ENCODE measurements around the gene NFASC. TPM values are rescaled to one million over a fixed set of nuclear protein-coding genes. Genes with fewer than 3 reads are reported as not detected.

NFASC gene
- total and polyA plus RNA-seq, 2 experiments from 2014 or later, result 3.9 to 11.7 TPM

DNA sequence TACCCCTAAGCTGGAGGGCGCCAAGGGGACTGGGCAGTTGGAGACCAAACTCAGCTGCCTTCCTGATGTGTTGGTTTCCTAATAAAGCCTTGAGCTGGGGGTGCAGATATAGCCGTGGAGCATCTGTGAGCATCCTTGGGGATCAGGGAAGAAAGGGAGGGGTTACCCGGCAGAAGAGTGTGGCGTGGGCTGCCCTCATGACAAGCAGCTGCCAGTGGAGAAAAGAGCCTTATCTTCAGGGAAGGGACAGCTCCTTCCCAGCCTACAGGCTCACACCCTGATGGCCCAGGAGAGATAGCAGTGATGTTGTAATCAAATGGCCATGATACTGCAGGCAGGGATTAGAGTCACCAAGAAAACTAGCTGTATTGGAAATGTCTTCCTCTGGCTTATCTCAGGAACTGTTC is 10.8 kb upstream of the NFASC start:
- Mint-ChIP-seq H3K4me1 (peaks cover 10% of the 10 kb centered on the region; the same call in 2 of the 3 replicates), H3K27ac (no peak overlapping the region), H3K27me3 (ENCODE audit: insufficient read depth, low read depth, poor library complexity) (peaks cover 5% of the 10 kb centered on the region), H3K9me3 (no peaks in the 10 kb centered on the region), H3K4me3 (no peak overlapping the region), H3K36me3 (ENCODE audit: low read depth) (no peaks in the 10 kb centered on the region)
- no peaks in the 10 kb centered on the region for H3K79me2 ChIP-seq (replicated peaks; ENCODE audit: insufficient read depth)
- no peak; the same call in 2 of the 3 replicates for ATAC-seq
- H3F3A ChIP-seq (replicated peaks; ENCODE audit: low read depth), result no peaks in the 10 kb centered on the region
- H3K4me3 ChIP-seq, result no peak overlapping the region
- H3K27ac ChIP-seq (ENCODE audit: low read depth), result no peak overlapping the region
- no peak overlapping the region for H3K4me2 ChIP-seq
- TF ChIP-seq STAT1 (IDR thresholded peaks at IDR 0.05; ENCODE audit: unreplicated experiment) (no peak), CREB1 (CRISPR knock-in tag; IDR thresholded peaks at IDR 0.05; ENCODE audit: low read depth) (no peak), EZH2phosphoT487 (IDR thresholded peaks at IDR 0.05; ENCODE audit: unreplicated experiment) (no peak), ETS1 (IDR thresholded peaks at IDR 0.05) (no peak), JUNB (IDR thresholded peaks at IDR 0.05; ENCODE audit: unreplicated experiment) (no peak), EZH2 (IDR thresholded peaks at IDR 0.05; ENCODE audit: low read depth, unreplicated experiment) (no peak), REST (IDR thresholded peaks at IDR 0.05; ENCODE audit: unreplicated experiment) (no peak), ZNF462 (CRISPR knock-in tag; IDR thresholded peaks at IDR 0.05) (no peak), ZNF331 (CRISPR knock-in tag; IDR thresholded peaks at IDR 0.05; ENCODE audit: low read depth) (no peak), NANOG (IDR thresholded peaks at IDR 0.05; ENCODE audit: borderline replicate concordance) (no peak)
- TF ChIP-seq, protein P1, sequence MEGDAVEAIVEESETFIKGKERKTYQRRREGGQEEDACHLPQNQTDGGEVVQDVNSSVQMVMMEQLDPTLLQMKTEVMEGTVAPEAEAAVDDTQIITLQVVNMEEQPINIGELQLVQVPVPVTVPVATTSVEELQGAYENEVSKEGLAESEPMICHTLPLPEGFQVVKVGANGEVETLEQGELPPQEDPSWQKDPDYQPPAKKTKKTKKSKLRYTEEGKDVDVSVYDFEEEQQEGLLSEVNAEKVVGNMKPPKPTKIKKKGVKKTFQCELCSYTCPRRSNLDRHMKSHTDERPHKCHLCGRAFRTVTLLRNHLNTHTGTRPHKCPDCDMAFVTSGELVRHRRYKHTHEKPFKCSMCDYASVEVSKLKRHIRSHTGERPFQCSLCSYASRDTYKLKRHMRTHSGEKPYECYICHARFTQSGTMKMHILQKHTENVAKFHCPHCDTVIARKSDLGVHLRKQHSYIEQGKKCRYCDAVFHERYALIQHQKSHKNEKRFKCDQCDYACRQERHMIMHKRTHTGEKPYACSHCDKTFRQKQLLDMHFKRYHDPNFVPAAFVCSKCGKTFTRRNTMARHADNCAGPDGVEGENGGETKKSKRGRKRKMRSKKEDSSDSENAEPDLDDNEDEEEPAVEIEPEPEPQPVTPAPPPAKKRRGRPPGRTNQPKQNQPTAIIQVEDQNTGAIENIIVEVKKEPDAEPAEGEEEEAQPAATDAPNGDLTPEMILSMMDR (conservative IDR thresholded peaks at IDR 0.05; ENCODE audit: low read depth in 2 of 2), result no peak
- H4K20me1 ChIP-seq (replicated peaks; ENCODE audit: insufficient read depth), result peaks cover 4% of the 10 kb centered on the region; the same call in 1 of the 2 replicates
- DNase-seq (ENCODE audit: low spot score), result no peak
- no peaks in the 10 kb centered on the region for H3K27me3 ChIP-seq (ENCODE audit: insufficient read depth)
- no peaks in the 10 kb centered on the region for H3K9me2 ChIP-seq (ENCODE audit: insufficient read depth)
- H3K4me1 ChIP-seq (ENCODE audit: insufficient read depth), result no peaks in the 10 kb centered on the region
- H2AFZ ChIP-seq, result no peak overlapping the region
- H3K36me3 ChIP-seq (ENCODE audit: insufficient read depth), result no peaks in the 10 kb centered on the region
